K562 (cell line): Measurements from ENCODE around the gene PGBD1. TPM values are rescaled to one million over a fixed set of nuclear protein-coding genes. Genes with fewer than 3 reads are reported as not detected.

Experiments used
- ATF7 ChIP-seq: fragments of 450-650 bp; IDR thresholded peaks from 2 replicates; pipeline ENCODE4 v1.7.1; 2014; ENCODE audit warnings: mild to moderate bottlenecking, moderate library complexity
- CXXC5 ChIP-seq: fragments of 250-450 bp; sonication (Bioruptor Pico); IDR thresholded peaks from 2 replicates; pipeline ENCODE4 v1.8.0; 2022; ENCODE audit warnings: inconsistent platforms, mild to moderate bottlenecking, moderate library complexity
- ELF4 ChIP-seq: fragments of 450-650 bp; formaldehyde crosslinking; IDR thresholded peaks from 2 replicates; pipeline ENCODE4 v1.4.0; 2022; ENCODE audit warnings: missing genetic modification characterization
- FOXK1 ChIP-seq: sonication (generic); formaldehyde crosslinking; IDR thresholded peaks from 2 replicates; pipeline ENCODE4 v1.8.0; 2022; ENCODE audit warnings: missing genetic modification reagents, mild to moderate bottlenecking, borderline replicate concordance
- HSF4 ChIP-seq: fragments of 250-450 bp; sonication (Bioruptor Pico); IDR thresholded peaks from 2 replicates; pipeline ENCODE4 v2.1.2; 2022; ENCODE audit warnings: mild to moderate bottlenecking, moderate library complexity, borderline replicate concordance
- IFI16 ChIP-seq: fragments of 250-450 bp; sonication (Bioruptor Pico); IDR thresholded peaks from 2 replicates; pipeline ENCODE4 v2.1.2; 2022; ENCODE audit warnings: mild to moderate bottlenecking, inconsistent platforms
- MBD2 ChIP-seq: sonication (generic); IDR thresholded peaks from 2 replicates; pipeline ENCODE4 v1.6.1; 2016; ENCODE audit warnings: low read depth, borderline replicate concordance
- MTA2 ChIP-seq: fragments of 450-650 bp; IDR thresholded peaks from 2 replicates; pipeline ENCODE4 v1.6.1; 2016; ENCODE audit warnings: low read depth
- NFIC ChIP-seq: fragments of 450-650 bp; IDR thresholded peaks from 2 replicates; pipeline ENCODE4 v1.6.1; 2017; ENCODE audit warnings: mild to moderate bottlenecking, inconsistent platforms
- NFIX ChIP-seq: fragments of 250-450 bp; sonication (Bioruptor Pico); IDR thresholded peaks from 2 replicates; pipeline ENCODE4 v1.4.0; 2020; ENCODE audit warnings: low read depth, mild to moderate bottlenecking, moderate library complexity
- PML ChIP-seq: IDR thresholded peaks from 2 replicates; pipeline ENCODE4 v1.6.1; 2012; ENCODE audit warnings: low read length, inconsistent platforms
- RBM14 ChIP-seq: fragments of 200-400 bp; formaldehyde crosslinking; IDR thresholded peaks from 2 replicates; pipeline ENCODE4 v1.6.1; 2018; ENCODE audit warnings: low read depth, mild to moderate bottlenecking, low read length, moderate library complexity, borderline replicate concordance; ENCODE audit not compliant: insufficient read depth
- TAF9B ChIP-seq: fragments of 450-650 bp; IDR thresholded peaks from 2 replicates; pipeline ENCODE4 v1.6.1; 2018; ENCODE audit warnings: mild to moderate bottlenecking; ENCODE audit not compliant: partially characterized antibody
- TEAD4 ChIP-seq, 2 experiments: sonication (generic) in 1 of 2; formaldehyde crosslinking in 1 of 2; IDR thresholded peaks; 2 replicates each; pipeline versions ENCODE4 v1.6.1 to v1.8.0; 2012 to 2022; ENCODE audit warnings: borderline replicate concordance in 1 of 2, inconsistent platforms in 1 of 2, low read length in 1 of 2, mild to moderate bottlenecking in 1 of 2, missing genetic modification reagents in 1 of 2
- THRAP3 ChIP-seq: fragments of 450-650 bp; IDR thresholded peaks from 2 replicates; pipeline ENCODE4 v1.6.1; 2016; ENCODE audit warnings: mild to moderate bottlenecking, inconsistent platforms, borderline replicate concordance
- ZBTB17 ChIP-seq: fragments of 450-650 bp; formaldehyde crosslinking; IDR thresholded peaks from 2 replicates; pipeline ENCODE4 v1.4.0; 2020; ENCODE audit warnings: mild to moderate bottlenecking
- polyA plus RNA-seq, 8 experiments: library from polyadenylated mRNA; depleted of rRNA in 4 of 8; stranded (reverse) in 5 of 8; unstranded in 3 of 8; fragments of >200 nt; fragmentation: Nextera tagmentation in 2 of 8; fragmentation: Illumina TruSeq in 1 of 8; extraction: Ambion mirVana in 2 of 8; extraction: Trizol in 1 of 8; gene quantifications; 2 replicates each; pipeline versions ENCODE4 v1.2.1 to v1.2.3, GENCODE V29; 2011 to 2014; ENCODE audit warnings: inconsistent platforms in 1 of 8, missing spikeins in 1 of 8
- total RNA-seq, 7 experiments: library from RNA; depleted of rRNA in 6 of 7; stranded (reverse); fragments of >200 nt in 6 of 7; fragmentation: Illumina TruSeq in 2 of 7; extraction: Trizol in 2 of 7; gene quantifications; 2 replicates each; pipeline versions ENCODE4 v1.2.1 to v1.2.3, GENCODE V29; 2011 to 2021; ENCODE audit warnings: low replicate concordance in 1 of 7
- TF ChIP-seq, protein P1 (sequence below), 2 experiments: fragments of 200-800 bp in 1 of 2; sonication (Bioruptor generic) in 1 of 2; sonication (generic) in 1 of 2; formaldehyde crosslinking in 1 of 2; IDR thresholded peaks in 1 of 2; conservative IDR thresholded peaks in 1 of 2; 2 replicates each; pipeline versions ENCODE4 v1.5.0 to v1.6.1; 2016 to 2020; ENCODE audit warnings: missing compliant biosample characterization in 1 of 2, missing genetic modification characterization in 1 of 2, missing genetic modification reagents in 1 of 2
- TF ChIP-seq, protein P2 (sequence below): fragments of 200-800 bp; sonication (Bioruptor generic); IDR thresholded peaks from 2 replicates; pipeline ENCODE4 v1.6.1; 2017; ENCODE audit warnings: missing genetic modification characterization, missing compliant biosample characterization
- TF ChIP-seq, protein P3 (sequence below): sonication (generic); formaldehyde crosslinking; IDR thresholded peaks from 2 replicates; pipeline ENCODE4 v1.8.0; 2022; ENCODE audit warnings: mild to moderate bottlenecking, missing genetic modification reagents

The PGBD1 gene
- total and polyA plus RNA-seq, 9 of the 15 experiments (the other 6 are each of a cell fraction or from before 2014, with no cell fraction given), result 3.3 to 9.0 (median 7.3) TPM

DNA sequence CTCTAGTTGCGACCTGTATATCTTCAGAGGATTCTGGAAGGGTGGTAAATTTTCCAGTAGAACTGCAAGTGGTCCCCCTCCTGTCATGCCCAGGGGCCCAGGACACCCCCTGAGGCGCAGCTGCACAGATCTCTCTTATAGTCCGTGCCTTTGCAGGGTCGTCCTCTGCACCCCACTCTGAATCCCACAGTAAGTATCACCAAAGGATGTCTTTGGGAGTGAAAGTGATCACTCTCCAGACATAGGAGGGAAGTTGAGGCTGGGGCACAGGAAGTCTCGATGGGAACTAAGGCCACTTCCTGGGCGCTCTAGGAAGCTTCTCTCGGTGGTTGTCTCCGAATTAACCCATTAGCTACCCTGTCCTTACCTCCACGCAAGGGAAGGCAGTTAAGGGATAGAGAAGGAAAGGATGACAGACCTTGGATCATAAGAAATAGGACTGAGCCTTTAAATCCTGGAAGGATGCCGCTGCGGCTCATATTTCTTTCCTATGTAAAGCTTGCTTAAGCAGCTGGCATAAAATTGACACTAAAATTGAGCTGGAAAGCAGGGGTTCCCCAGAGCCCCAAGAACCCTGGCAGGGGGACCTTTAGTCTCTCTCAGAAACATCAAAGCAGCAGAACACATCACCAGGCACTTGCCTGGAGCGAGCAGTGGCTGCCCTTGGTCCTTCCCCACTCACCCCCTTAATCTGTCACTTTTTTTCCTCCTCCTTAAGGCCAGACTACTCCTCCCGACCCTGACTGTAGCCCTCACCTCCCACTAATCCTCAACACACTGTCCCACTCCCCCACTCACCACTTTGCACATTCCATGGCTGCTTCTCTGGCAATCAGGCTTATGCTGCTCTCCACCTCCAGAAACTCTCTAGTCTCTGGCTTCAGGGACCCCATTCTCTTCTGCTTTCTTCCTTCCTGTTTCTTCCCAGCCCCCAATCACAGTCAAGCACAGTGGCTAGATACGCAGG is 29.1 kb upstream of the PGBD1 start, which contains the start of gene ZKSCAN4 (continued):
- TF ChIP-seq HSF4 (CRISPR knock-in tag) (0 out of 2 replicates have a peak, but pooled peaks have one; percentile 28), TAF9B (peak; percentile 83), NFIX (CRISPR knock-in tag) (no peak), TEAD4 (IDR thresholded peaks at IDR 0.05; ENCODE audit: low read length) (peak; percentile 53), TEAD4 (CRISPR knock-in tag; IDR thresholded peaks at IDR 0.05; ENCODE audit: borderline replicate concordance) (no peak), THRAP3 (peak; percentile 83; the same call in 1 of the 2 replicates), ELF4 (CRISPR knock-in tag) (peak; percentile 80), MBD2 (0 out of 2 replicates have a peak, but pooled peaks have one; percentile 23), CXXC5 (peak; percentile 53; the same call in 1 of the 2 replicates), ZBTB17 (CRISPR knock-in tag) (no peak), RBM14 (no peak), PML (peak; percentile 65), ATF7 (peak; percentile 77), FOXK1 (no peak), MTA2 (peak; percentile 13; the same call in 1 of the 2 replicates), NFIC (peak; percentile 59), IFI16 (CRISPR knock-in tag) (peak; percentile 25; the same call in 1 of the 2 replicates)
- TF ChIP-seq, protein P1, sequence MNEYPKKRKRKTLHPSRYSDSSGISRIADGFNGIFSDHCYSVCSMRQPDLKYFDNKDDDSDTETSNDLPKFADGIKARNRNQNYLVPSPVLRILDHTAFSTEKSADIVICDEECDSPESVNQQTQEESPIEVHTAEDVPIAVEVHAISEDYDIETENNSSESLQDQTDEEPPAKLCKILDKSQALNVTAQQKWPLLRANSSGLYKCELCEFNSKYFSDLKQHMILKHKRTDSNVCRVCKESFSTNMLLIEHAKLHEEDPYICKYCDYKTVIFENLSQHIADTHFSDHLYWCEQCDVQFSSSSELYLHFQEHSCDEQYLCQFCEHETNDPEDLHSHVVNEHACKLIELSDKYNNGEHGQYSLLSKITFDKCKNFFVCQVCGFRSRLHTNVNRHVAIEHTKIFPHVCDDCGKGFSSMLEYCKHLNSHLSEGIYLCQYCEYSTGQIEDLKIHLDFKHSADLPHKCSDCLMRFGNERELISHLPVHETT (CRISPR knock-in tag; conservative IDR thresholded peaks at IDR 0.05 in 1 of 2, IDR thresholded peaks at IDR 0.05 in 1 of 2), result no peak; a peak in 1 of 4 replicates
- TF ChIP-seq, protein P2, sequence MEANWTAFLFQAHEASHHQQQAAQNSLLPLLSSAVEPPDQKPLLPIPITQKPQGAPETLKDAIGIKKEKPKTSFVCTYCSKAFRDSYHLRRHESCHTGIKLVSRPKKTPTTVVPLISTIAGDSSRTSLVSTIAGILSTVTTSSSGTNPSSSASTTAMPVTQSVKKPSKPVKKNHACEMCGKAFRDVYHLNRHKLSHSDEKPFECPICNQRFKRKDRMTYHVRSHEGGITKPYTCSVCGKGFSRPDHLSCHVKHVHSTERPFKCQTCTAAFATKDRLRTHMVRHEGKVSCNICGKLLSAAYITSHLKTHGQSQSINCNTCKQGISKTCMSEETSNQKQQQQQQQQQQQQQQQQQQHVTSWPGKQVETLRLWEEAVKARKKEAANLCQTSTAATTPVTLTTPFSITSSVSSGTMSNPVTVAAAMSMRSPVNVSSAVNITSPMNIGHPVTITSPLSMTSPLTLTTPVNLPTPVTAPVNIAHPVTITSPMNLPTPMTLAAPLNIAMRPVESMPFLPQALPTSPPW, result peak; percentile 56
- TF ChIP-seq, protein P3, sequence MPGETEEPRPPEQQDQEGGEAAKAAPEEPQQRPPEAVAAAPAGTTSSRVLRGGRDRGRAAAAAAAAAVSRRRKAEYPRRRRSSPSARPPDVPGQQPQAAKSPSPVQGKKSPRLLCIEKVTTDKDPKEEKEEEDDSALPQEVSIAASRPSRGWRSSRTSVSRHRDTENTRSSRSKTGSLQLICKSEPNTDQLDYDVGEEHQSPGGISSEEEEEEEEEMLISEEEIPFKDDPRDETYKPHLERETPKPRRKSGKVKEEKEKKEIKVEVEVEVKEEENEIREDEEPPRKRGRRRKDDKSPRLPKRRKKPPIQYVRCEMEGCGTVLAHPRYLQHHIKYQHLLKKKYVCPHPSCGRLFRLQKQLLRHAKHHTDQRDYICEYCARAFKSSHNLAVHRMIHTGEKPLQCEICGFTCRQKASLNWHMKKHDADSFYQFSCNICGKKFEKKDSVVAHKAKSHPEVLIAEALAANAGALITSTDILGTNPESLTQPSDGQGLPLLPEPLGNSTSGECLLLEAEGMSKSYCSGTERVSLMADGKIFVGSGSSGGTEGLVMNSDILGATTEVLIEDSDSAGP (CRISPR knock-in tag), result no peak; the same call in none of the 2 replicates
